IMR-90 (cell line): Measurements from ENCODE around the gene ADGRG6. TPM values are rescaled to one million over a fixed set of nuclear protein-coding genes. Genes with fewer than 3 reads are reported as not detected.

ENCODE experiments used
- ATAC-seq: fragments of 200-7000 bp; cut with Tn5 transposase; 2 replicates; pipeline ENCODE4 v1.9.1; 2020; ENCODE audit warnings: low read depth, mild to moderate bottlenecking, moderate library complexity
- BruUV-seq: library from RNA; stranded (reverse); fragments of 400-500 nt; replicated peaks from 2 replicates; lab custom pipeline; 2021; lab: Mats Ljungman, UMichigan
- CTCF ChIA-PET: fragments of 300-600 bp; formaldehyde crosslinking; extraction: SDS; loops from one replicate; lab custom pipeline; 2021; ENCODE audit warnings: antibody characterized with exemption; lab: Yijun Ruan, JAX
- POLR2A ChIA-PET: fragments of 300-600 bp; sonication (Branson Sonifier 250); formaldehyde crosslinking; loops from one replicate; lab custom pipeline; 2022; ENCODE audit warnings: antibody characterized with exemption; ENCODE audit not compliant: unreplicated experiment; lab: Charles Lee
- DNase-seq: peaks from one replicate; pipeline ENCODE4 v3.0.0; 2013
- H2AFZ ChIP-seq: replicated peaks from 2 replicates; pipeline ENCODE3; 2013; ENCODE audit warnings: low read length, mild to moderate bottlenecking; ENCODE audit not compliant: poor library complexity
- H2AK5ac ChIP-seq: 2 replicates; pipeline ENCODE4 v1.6.1; 2013; ENCODE audit warnings: low read depth, low read length, inconsistent platforms
- H2AK9ac ChIP-seq: replicated peaks from 2 replicates; pipeline ENCODE3; 2013; ENCODE audit warnings: mild to moderate bottlenecking, low read depth, low read length, moderate library complexity; ENCODE audit not compliant: poor library complexity
- H2BK120ac ChIP-seq: 2 replicates; pipeline ENCODE4 v1.6.1; 2013; ENCODE audit warnings: low read depth, low read length, inconsistent platforms
- H2BK15ac ChIP-seq: 3 replicates; pipeline ENCODE4 v1.6.1; 2013; ENCODE audit warnings: low read depth, low read length, inconsistent platforms
- H2BK20ac ChIP-seq: 2 replicates; pipeline ENCODE4 v1.6.1; 2013; ENCODE audit warnings: low read depth, mild to moderate bottlenecking, inconsistent platforms, low read length, moderate library complexity
- H2BK5ac ChIP-seq: 2 replicates; pipeline ENCODE4 v1.6.1; 2013; ENCODE audit warnings: mild to moderate bottlenecking, low read depth, low read length, inconsistent platforms; ENCODE audit not compliant: poor library complexity, severe bottlenecking
- H3K14ac ChIP-seq: replicated peaks from 2 replicates; pipeline ENCODE4 v1.6.1; 2013; ENCODE audit warnings: low read depth, low read length, inconsistent platforms
- H3K18ac ChIP-seq: 2 replicates; pipeline ENCODE4 v1.6.1; 2013; ENCODE audit warnings: low read depth, low read length, control low read depth
- H3K23ac ChIP-seq: 2 replicates; pipeline ENCODE4 v1.6.1; 2013; ENCODE audit warnings: low read depth, low read length, inconsistent platforms
- H3K27ac ChIP-seq: 2 replicates; pipeline ENCODE4 v1.5.1; 2013; ENCODE audit warnings: mild to moderate bottlenecking, control low read depth, low read length; ENCODE audit not compliant: insufficient read depth
- H3K27me3 ChIP-seq: 2 replicates; pipeline ENCODE4 v1.6.1; 2013; ENCODE audit warnings: low read length; ENCODE audit not compliant: control insufficient read depth, insufficient read depth
- H3K36me3 ChIP-seq: 2 replicates; pipeline ENCODE4 v1.6.1; 2013; ENCODE audit warnings: low read length, mixed read lengths; ENCODE audit not compliant: control insufficient read depth, insufficient read depth
- H3K4ac ChIP-seq: 2 replicates; pipeline ENCODE4 v1.6.1; 2013; ENCODE audit warnings: low read depth, low read length, inconsistent platforms
- H3K4me1 ChIP-seq: 2 replicates; pipeline ENCODE4 v1.6.1; 2013; ENCODE audit warnings: low read length, mixed read lengths; ENCODE audit not compliant: control insufficient read depth, insufficient read depth
- H3K4me2 ChIP-seq: 2 replicates; pipeline ENCODE4 v1.6.1; 2013; ENCODE audit warnings: low read depth, mild to moderate bottlenecking, control low read depth, low read length, moderate library complexity
- H3K4me3 ChIP-seq: 2 replicates; pipeline ENCODE4 v1.5.1; 2013; ENCODE audit warnings: low read depth, mild to moderate bottlenecking, control low read depth, low read length, moderate library complexity; ENCODE audit not compliant: insufficient read depth
- H3K56ac ChIP-seq: 2 replicates; pipeline ENCODE4 v1.6.1; 2013; ENCODE audit warnings: low read length, inconsistent platforms; ENCODE audit not compliant: insufficient read depth; ENCODE audit errors: extremely low read depth
- H3K79me1 ChIP-seq, 2 experiments: 2 replicates each; pipeline ENCODE4 v1.6.1; 2013; ENCODE audit warnings: low read length in 2 of 2, inconsistent platforms in 1 of 2, low read depth in 1 of 2
- H3K9ac ChIP-seq: 2 replicates; pipeline ENCODE4 v1.6.1; 2013; ENCODE audit warnings: low read depth, low read length, control low read depth
- H3K9me1 ChIP-seq: 2 replicates; pipeline ENCODE4 v1.6.1; 2013; ENCODE audit warnings: low read length, inconsistent platforms; ENCODE audit not compliant: insufficient read depth
- H3K9me3 ChIP-seq: 2 replicates; pipeline ENCODE4 v1.6.1; 2013; ENCODE audit warnings: low read length; ENCODE audit not compliant: control insufficient read depth, insufficient read depth
- H4K20me1 ChIP-seq: 2 replicates; pipeline ENCODE4 v1.6.1; 2013; ENCODE audit warnings: low read length, inconsistent platforms; ENCODE audit not compliant: insufficient read depth
- H4K5ac ChIP-seq: 2 replicates; pipeline ENCODE4 v1.6.1; 2013; ENCODE audit warnings: mild to moderate bottlenecking, low read depth, low read length, control low read depth
- H4K8ac ChIP-seq, 2 experiments: 2 replicates each; pipeline ENCODE4 v1.6.1; 2013; ENCODE audit warnings: low read depth in 2 of 2, low read length in 2 of 2, control low read depth in 1 of 2, inconsistent platforms in 1 of 2
- H4K91ac ChIP-seq: 2 replicates; pipeline ENCODE4 v1.6.1; 2013; ENCODE audit warnings: low read depth, low read length, inconsistent platforms; ENCODE audit not compliant: insufficient read depth
- BHLHE40 ChIP-seq: fragments of 150-350 bp; IDR thresholded peaks from 2 replicates; pipeline ENCODE4 v1.6.1; 2016; ENCODE audit warnings: mild to moderate bottlenecking, low read depth, low read length
- CEBPB ChIP-seq: IDR thresholded peaks from 2 replicates; pipeline ENCODE4 v1.6.1; 2012; ENCODE audit warnings: low read depth, low read length, improper control_type of control experiment
- CHD1 ChIP-seq: IDR thresholded peaks from 2 replicates; pipeline ENCODE4 v1.6.1; 2012; ENCODE audit warnings: low read depth, low read length, improper control_type of control experiment
- FOS ChIP-seq: fragments of 150-350 bp; IDR thresholded peaks from 2 replicates; pipeline ENCODE4 v1.6.1; 2016; ENCODE audit warnings: low read depth, low read length
- MAFK ChIP-seq: IDR thresholded peaks from 2 replicates; pipeline ENCODE4 v1.6.1; 2012; ENCODE audit warnings: low read depth, low read length, improper control_type of control experiment
- MAZ ChIP-seq: IDR thresholded peaks from 2 replicates; pipeline ENCODE4 v1.6.1; 2012; ENCODE audit warnings: low read depth, mild to moderate bottlenecking, low read length, improper control_type of control experiment, moderate library complexity, borderline replicate concordance
- MXI1 ChIP-seq: IDR thresholded peaks from 2 replicates; pipeline ENCODE4 v1.6.1; 2012; ENCODE audit warnings: low read depth, mild to moderate bottlenecking, low read length, moderate library complexity, borderline replicate concordance
- POLR2A ChIP-seq: IDR thresholded peaks from 2 replicates; pipeline ENCODE4 v1.6.1; 2012; ENCODE audit warnings: mild to moderate bottlenecking, low read depth, low read length
- RAD21 ChIP-seq: IDR thresholded peaks from 2 replicates; pipeline ENCODE4 v1.6.1; 2012; ENCODE audit warnings: low read length, improper control_type of control experiment
- RCOR1 ChIP-seq: IDR thresholded peaks from 2 replicates; pipeline ENCODE4 v1.6.1; 2012; ENCODE audit warnings: mild to moderate bottlenecking, low read length, improper control_type of control experiment; ENCODE audit not compliant: insufficient replicate concordance
- RFX5 ChIP-seq: IDR thresholded peaks from 2 replicates; pipeline ENCODE4 v1.8.0; 2012; ENCODE audit warnings: low read depth, mild to moderate bottlenecking, low read length, moderate library complexity
- SMC3 ChIP-seq: fragments of 150-350 bp; IDR thresholded peaks from 2 replicates; pipeline ENCODE4 v1.6.1; 2016; ENCODE audit warnings: low read depth, mild to moderate bottlenecking, antibody characterized with exemption, low read length, moderate library complexity
- WGBS, 2 experiments: methylation state at CpG; one replicate each; pipeline versions ENCODE4 v1.1.5 to v1.1.7; 2013; ENCODE audit warnings: missing lambda C conversion rate in 2 of 2; ENCODE audit not compliant: insufficient read length in 1 of 2; ENCODE audit errors: extremely low coverage in 2 of 2; 5-methylcytosine and 5-hydroxymethylcytosine counted together
- dilution Hi-C: fragments of 300-500 bp; cut with HindIII; formaldehyde crosslinking; loops from one replicate; pipeline ENCODE4 v1.14.3; 2018; ENCODE audit warnings: low sequenced_read_pairs; ENCODE audit not compliant: unreplicated experiment
- in situ Hi-C: fragments of 300-500 bp; cut with MboI; formaldehyde crosslinking; loops from 3 replicates; pipeline ENCODE4 v1.14.3; 2019; ENCODE audit warnings: low sequenced_read_pairs, inconsistent platforms, mixed read lengths
- intact Hi-C: fragments of 100-400 bp; cut with micrococcal nuclease; formaldehyde crosslinking; loops from 2 replicates; pipeline ENCODE4 v1.10.0; 2022
- polyA plus RNA-seq, 3 experiments: library from polyadenylated mRNA; depleted of rRNA; stranded (reverse); fragments of >200 nt; gene quantifications; 2 replicates each; pipeline ENCODE4 v1.2.3, GENCODE V29; 2012; ENCODE audit warnings: low replicate concordance in 1 of 3
- total RNA-seq: library from RNA; depleted of rRNA; stranded (reverse); fragments of >200 nt; gene quantifications from 2 replicates; pipeline ENCODE4 v1.2.3, GENCODE V29; 2012
- TF ChIP-seq, protein P1 (sequence below): fragments of 150-350 bp; IDR thresholded peaks from 2 replicates; pipeline ENCODE4 v1.6.1; 2016; ENCODE audit warnings: low read depth, mild to moderate bottlenecking, low read length, moderate library complexity, borderline replicate concordance
- TF ChIP-seq, protein P2 (sequence below): conservative IDR thresholded peaks from 2 replicates; pipeline ENCODE4 v1.5.1; 2012; ENCODE audit warnings: mild to moderate bottlenecking, low read depth, low read length, improper control_type of control experiment
- TF ChIP-seq, protein P3 (sequence below): fragments of 150-350 bp; IDR thresholded peaks from 2 replicates; pipeline ENCODE4 v1.6.1; 2017; ENCODE audit warnings: mild to moderate bottlenecking, antibody characterized with exemption, low read length, low read depth

Gene ADGRG6
- total and polyA plus RNA-seq, 2 of the 4 experiments (the other 2 are of a cell fraction) = 10.0 to 20.3 TPM

DNA sequence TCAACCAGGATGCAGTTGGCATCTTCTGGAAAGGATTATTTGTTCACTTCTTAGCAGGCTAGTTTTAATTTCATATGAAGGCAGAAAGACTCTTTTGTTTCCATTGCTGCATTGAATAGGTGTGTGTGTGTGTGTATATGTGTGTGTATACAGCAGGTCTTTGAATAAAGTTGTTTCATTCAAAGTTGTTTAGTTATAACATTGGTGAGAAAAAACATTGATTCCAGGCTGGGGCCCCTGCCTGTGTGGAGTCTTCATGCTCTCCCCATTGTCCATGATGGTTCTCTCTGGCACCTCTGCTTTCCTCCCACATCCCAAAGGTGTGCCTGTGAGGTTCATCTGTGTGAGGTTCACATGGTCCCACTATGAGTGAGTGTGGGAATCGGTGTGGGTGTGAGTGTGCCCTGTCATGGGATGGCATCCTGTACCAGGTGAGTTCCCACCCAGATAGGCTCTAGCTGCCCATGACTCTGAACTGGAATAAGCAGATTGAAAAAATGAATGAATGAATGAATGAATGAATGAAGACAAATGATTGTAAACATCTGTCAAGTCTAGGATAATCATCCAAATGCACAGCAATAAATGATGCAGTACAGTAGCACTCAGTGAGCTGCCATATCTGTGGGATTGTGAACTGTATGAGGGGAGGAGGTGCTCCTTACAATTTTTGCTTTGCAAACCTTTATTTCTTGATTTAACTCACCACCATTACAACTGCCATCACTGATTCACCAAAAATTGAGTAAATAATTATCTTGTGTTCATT lies 156.0 kb downstream of the ADGRG6 start:
- no peak overlapping the region for H3K56ac ChIP-seq
- no peak for ATAC-seq
- no peak overlapping the region for H3K9ac ChIP-seq
- no peak for DNase-seq
- no peaks in the 10 kb centered on the region for H3K79me1 ChIP-seq
- intact Hi-C loops (no loop called here), dilution Hi-C loops (no loop called here), in situ Hi-C loops (no loop called here)
- POLR2A ChIA-PET = no interaction called here
- no peak overlapping the region for H3K18ac ChIP-seq
- CTCF ChIA-PET = interaction anchor here (0.7 to 0.9 kb wide), 2 partner anchors 12 to 14 kb away, joined by 3 read pairs; no protein-coding TSS in a partner anchor
- H2AK9ac ChIP-seq = no peak overlapping the region
- no peaks in the 10 kb centered on the region for H3K9me1 ChIP-seq
- no peak overlapping the region for H2BK15ac ChIP-seq
- H3K36me3 ChIP-seq = no peaks in the 10 kb centered on the region
- H3K4ac ChIP-seq = no peak overlapping the region
- H3K27me3 ChIP-seq = no peaks in the 10 kb centered on the region
- H3K23ac ChIP-seq = no peak overlapping the region
- H2AK5ac ChIP-seq = no peak overlapping the region
- H3K4me3 ChIP-seq = no peak overlapping the region
- BruUV-seq = no TSS peak
- H4K5ac ChIP-seq = no peak overlapping the region
- no peak overlapping the region for H2BK20ac ChIP-seq
- no peak overlapping the region for H4K91ac ChIP-seq
- H3K4me1 ChIP-seq = peaks cover 2% of the 10 kb centered on the region; the same call in 1 of the 2 replicates
- no peak overlapping the region for H2BK5ac ChIP-seq
- no peaks in the 10 kb centered on the region for H3K9me3 ChIP-seq
- H3K14ac ChIP-seq = no peak overlapping the region
- H2BK120ac ChIP-seq = no peak overlapping the region
- no peak overlapping the region for H3K4me2 ChIP-seq
- H2AFZ ChIP-seq = no peak overlapping the region
- TF ChIP-seq CHD1 (no peak), RAD21 (no peak), RFX5 (no peak), CEBPB (no peak), POLR2A (no peak), RCOR1 (no peak), FOS (no peak), SMC3 (no peak), MAFK (no peak), MXI1 (no peak), BHLHE40 (no peak), MAZ (no peak)
- TF ChIP-seq, protein P1, sequence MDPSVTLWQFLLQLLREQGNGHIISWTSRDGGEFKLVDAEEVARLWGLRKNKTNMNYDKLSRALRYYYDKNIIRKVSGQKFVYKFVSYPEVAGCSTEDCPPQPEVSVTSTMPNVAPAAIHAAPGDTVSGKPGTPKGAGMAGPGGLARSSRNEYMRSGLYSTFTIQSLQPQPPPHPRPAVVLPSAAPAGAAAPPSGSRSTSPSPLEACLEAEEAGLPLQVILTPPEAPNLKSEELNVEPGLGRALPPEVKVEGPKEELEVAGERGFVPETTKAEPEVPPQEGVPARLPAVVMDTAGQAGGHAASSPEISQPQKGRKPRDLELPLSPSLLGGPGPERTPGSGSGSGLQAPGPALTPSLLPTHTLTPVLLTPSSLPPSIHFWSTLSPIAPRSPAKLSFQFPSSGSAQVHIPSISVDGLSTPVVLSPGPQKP = no peak
- TF ChIP-seq, protein P2, sequence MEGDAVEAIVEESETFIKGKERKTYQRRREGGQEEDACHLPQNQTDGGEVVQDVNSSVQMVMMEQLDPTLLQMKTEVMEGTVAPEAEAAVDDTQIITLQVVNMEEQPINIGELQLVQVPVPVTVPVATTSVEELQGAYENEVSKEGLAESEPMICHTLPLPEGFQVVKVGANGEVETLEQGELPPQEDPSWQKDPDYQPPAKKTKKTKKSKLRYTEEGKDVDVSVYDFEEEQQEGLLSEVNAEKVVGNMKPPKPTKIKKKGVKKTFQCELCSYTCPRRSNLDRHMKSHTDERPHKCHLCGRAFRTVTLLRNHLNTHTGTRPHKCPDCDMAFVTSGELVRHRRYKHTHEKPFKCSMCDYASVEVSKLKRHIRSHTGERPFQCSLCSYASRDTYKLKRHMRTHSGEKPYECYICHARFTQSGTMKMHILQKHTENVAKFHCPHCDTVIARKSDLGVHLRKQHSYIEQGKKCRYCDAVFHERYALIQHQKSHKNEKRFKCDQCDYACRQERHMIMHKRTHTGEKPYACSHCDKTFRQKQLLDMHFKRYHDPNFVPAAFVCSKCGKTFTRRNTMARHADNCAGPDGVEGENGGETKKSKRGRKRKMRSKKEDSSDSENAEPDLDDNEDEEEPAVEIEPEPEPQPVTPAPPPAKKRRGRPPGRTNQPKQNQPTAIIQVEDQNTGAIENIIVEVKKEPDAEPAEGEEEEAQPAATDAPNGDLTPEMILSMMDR = no peak
- TF ChIP-seq, protein P3, sequence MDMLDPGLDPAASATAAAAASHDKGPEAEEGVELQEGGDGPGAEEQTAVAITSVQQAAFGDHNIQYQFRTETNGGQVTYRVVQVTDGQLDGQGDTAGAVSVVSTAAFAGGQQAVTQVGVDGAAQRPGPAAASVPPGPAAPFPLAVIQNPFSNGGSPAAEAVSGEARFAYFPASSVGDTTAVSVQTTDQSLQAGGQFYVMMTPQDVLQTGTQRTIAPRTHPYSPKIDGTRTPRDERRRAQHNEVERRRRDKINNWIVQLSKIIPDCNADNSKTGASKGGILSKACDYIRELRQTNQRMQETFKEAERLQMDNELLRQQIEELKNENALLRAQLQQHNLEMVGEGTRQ = no peak
- no peak overlapping the region for H3K27ac ChIP-seq
- H4K20me1 ChIP-seq = no peaks in the 10 kb centered on the region
- H4K8ac ChIP-seq = no peak overlapping the region
- no CpG with 5 or more reads among the region's 1 CpG for WGBS, 2 experiments
